HG02852 (cell line): ENCODE data around the gene CACNA2D2.

Experiments
- ATAC-seq: cut with Tn5 transposase; IDR thresholded peaks from one replicate; pipeline ENCODE4 v1.9.1; 2021; ENCODE audit warnings: mild to moderate bottlenecking, moderate library complexity; ENCODE audit not compliant: unreplicated experiment

The CACNA2D2 gene

DNA sequence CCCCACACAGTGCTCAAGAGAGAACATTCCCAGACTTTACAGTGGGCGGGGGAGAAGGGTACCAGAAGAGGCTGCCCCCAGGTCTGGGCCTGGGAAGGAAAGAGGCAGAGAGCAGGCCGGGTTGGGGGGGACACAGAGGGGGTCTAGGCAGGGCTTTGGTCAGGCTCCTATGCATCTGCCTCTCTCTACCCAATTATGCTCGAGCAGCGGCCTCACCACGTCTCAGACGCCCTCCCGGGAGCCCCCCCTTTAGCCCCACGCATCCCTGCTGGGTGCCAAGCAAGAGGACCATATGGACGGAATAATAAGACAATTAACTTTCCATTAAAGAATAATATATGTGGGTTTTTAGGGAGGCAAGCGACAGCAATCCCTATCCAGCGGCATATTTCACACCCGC is 32.8 kb downstream of the CACNA2D2 start:
- ATAC-seq = no peak

DNA sequence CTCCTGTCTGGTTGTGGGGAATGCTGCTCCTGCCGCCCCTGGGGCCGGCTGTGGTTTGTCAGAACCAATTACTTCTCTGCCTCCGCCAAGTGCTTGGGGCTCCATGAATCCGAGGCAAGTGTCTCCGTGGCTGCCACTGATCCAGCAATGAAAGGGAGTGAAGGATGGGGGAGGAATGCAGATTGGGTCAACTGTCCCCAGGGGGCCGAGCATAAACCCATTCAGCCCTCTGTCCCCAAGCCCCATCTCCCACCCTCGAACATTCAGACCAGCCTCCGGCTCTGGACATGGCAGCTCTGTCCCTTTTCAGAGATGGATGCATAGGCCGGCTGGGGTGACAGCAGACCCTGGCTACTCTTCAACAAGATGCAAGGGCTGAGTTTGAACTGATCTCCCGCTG is 35.5 kb downstream of the CACNA2D2 start:
- ATAC-seq = no peak

DNA sequence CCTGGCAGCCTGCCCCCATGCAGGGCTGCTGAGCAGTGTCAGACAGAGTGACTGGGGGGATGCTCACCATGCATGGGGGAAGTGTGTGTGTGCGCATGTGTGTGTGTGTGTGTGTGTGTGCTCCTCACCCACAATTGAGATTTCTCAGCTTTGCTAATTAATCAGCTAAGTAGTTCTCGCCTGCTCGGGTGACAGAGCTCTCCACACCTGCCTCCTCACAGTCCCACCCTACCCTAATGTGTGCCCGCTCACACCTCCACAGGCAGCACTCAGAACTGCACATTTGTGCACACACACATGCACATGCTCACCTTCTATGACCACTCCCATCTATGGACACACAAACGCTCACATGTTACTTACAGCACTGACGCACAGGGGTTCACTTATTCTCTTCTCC is 37.3 kb downstream of the CACNA2D2 start:
- no peak for ATAC-seq

DNA sequence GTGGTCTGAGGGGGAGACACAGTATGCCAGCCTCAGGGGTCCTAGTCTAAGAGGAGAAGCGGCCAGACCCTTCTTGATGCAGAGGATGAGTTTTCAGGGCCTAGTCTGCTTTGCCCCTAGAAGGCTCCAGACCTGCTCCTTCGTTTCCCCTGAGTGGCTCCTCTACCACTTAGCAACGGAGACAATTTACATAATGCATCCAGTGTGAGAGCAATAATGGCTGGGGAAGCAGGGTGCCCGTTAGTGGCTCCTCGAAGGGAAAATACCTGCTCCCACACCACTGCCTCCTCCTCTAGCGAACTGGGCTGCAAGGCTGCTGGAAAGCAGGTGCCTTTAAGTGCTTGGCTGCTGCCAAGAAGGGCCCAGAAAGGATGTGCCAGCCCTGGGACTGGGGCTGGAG is 38.9 kb downstream of the CACNA2D2 start:
- ATAC-seq = no peak

DNA sequence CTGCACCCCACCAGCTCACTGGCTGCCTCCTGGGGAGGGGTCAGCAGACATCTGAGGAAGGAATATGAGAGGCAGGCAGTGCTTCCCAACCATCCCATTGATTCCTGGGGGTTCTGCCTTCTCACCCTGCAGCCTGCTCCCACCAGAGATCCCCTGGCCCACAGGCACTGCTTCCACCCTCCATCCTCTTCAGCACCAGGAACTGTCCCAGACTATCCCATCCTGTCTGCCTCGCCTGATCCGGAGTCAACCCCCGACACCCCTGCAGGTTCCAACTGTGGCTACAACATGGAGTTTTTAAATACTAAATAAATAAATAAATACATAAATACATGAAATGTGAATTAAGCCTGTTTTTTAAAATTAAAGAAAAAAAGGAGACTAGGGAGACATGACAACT is 43.6 kb downstream of the CACNA2D2 start:
- ATAC-seq = no peak

DNA sequence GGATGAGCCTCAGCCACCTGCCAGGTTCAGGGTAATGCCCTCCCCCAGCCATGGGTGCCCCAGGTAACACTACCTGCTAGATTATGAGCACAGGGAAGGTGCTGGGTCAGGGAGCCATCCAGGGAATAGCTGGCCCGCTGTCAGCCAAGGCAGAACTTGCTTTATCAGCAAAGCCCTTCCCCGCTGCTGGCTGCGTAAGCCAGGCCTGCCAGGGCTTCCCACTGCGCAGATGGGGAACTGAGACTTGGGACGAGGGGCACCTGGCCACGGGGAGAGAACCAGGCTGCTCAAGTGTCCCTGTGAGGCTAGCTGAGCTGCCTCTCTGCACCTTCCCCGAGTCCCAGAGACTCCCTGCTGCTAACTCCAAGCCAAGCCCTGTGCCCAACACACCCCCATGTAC is 45.4 kb downstream of the CACNA2D2 start:
- ATAC-seq = no peak

DNA sequence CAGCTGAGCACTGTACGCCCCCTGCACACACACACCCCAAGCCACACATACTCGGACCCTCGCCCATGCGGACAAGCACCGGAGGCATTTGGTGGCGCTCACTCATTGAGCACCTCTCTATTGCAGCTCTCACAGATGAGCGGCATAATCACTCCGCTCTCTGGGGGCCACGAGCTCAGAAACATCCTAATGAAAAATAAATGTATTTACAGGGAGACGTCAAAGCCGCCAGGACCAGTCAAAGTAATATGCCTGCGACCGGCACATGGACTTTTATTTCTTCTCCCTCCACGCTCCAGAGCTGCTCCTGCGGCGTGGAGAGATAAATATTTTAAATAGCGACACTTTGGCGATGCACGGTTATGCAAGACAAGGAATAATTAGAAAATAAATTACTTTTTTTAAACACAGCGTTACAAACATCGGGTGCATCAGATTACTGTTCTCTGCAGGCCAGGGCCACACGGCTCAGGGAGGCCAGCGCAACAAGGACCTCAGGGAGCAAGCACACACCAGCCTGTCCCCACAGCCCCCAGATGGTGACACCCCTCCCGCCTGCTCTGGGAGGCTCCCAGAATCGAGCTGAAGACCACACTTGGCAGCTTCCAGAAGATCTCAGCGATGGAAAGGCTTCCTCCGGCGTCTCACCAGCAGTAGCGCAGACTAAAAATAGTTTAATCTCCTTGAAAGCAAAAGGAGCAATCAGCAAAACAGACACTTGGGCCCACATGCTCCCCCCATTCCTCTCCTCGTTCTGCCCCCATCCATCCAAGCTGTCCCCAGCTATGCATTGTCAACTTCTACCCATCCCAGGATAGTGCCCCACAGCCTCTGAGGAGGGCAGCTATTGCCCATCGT is 48.0 kb downstream of the CACNA2D2 start:
- no peak for ATAC-seq

DNA sequence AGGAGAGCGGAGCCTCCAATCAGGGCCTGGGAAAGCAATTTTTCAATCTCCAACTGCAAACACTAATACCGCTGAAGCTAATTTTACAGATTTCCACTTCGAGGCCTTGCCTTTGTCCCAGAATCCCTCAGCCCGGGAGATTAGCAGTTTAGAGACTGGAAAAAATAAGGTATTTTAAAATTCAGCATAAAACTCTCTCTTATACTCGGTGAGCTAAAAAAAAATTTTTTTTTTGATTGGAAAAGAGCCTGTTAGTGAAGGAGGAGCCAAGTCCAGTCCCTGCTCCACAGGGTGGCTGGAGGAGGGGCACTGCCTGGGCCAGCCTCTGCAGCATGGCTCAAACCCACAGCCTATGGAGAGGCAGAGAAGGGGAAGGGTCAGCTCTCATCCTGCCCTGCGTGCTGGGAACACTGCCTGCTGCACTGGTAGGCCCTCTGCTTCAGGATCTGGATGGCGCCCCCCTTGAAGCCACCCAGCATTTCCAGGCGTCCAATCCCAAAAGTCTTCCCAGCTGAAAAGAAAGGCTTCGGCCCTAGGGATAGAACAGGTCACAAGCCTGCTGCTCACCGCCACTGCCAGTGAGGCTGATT is 48.9 kb downstream of the CACNA2D2 start:
- ATAC-seq = no peak

DNA sequence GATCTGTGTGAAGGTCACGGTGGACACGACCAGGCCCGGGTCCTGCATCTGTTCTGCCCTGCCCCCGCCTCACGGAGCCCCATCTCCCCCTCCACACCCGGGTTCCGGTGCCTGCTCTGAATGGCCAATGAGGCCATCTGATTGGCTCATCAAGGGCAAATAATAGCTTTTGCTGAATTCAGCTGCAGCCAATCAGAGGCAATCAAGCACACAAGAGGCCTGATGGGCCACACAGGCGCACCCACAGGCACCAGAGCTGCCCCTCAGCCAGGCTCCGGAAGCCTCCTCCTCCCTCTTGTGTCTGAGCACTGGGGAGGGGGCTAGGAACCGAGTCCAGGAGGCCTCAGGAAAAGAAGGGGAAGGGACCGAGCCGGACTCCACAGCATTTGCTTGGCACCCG is 49.5 kb downstream of the CACNA2D2 start:
- ATAC-seq = no peak

DNA sequence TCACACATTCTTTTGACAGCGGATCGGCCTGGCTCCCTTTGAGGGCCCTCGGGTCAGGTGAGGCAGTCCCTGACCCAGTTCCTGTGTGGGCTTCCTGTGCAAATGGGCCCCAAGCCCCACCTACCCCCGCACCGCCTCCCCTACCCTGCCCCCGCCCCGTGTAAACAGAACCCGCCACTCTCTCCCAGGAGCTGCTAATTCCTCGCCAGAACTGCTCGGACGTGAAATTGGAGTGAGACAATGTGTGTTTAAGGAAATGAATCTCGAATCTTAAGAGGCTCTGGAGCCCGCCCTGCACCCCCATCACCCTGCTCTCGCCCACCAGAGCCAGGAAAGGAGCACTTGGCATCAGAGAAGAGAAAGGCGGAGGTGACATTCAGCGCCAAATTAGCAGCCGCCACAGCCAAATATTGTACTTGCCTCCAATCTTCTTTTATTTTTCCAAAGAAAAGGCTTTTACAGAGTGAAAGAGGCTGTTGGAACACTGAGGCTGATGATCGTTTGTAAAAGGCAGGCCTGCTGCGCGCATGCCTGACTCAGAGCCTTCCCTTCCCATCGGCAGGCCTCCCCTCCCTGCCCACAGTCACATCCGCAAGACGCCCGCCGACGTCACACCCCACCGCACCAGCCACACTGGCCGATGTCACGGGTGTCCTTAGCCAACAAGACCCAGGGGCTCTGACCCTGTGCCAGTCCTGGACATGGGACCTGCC is 53.1 kb downstream of the CACNA2D2 start:
- no peak for ATAC-seq

DNA sequence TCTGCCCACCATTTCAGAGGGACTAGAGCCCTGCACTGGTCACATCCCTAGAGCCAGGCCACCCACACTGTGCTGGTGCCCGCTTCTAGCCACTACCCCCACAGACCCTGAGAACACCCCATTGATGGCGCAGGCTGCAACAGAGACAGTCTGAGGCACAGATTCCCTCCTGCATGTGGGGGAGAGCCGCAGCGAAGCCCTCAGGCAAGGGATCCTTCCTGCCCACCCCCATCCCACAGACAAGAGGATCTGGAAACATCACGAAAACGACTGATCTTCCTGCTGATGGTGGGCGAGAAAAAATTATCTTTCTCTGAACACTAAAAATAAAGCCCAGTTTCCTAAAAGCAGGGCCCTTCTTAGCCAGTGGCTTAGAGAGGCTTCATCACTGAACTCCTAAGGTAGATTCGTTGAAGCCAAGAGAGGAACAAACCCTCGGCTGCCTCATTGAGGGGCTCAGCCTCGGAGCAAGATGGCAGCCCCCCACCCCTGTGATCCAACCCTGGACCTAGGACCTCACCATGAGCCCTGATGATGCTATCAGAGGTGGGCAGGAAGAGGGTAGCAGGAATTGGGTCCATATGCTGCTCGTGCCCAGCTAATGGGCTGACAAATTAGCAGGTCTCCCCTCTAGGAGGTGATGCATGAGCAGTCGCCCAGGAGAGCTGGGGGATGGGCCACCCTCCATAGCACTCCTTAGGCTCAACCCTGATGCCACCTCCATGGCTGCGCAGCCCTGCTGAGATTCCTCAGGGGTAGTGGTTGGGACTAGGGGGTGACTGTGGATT is 54.5 kb downstream of the CACNA2D2 start:
- ATAC-seq = no peak

DNA sequence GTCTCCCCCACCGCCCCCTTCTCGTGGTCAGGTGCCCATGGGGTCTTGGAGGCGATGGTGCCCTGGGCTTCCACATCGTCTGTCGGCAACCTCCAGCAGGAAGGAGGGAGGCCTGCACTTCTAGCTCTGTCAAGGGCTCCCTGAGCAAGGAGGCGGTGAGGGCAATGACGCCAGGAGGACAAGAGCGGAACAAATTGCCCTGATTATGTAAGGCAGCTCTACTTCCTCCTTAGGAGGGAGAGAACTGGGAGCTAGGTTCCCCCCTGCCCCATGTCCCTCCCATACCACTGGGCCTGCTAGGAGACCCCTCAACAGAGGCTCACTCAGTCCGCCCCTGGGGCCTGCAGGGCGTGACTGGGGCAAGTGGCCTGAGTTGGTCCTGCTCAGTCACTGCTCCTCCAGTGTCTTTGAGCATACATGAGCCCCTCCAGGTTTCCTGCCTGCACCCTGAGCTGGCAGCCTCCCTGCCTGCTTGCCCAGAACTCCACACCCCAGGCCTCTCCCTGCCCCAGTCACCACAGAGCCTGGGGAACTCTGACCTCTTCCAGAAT is 56.1 kb downstream of the CACNA2D2 start:
- no peak for ATAC-seq

DNA sequence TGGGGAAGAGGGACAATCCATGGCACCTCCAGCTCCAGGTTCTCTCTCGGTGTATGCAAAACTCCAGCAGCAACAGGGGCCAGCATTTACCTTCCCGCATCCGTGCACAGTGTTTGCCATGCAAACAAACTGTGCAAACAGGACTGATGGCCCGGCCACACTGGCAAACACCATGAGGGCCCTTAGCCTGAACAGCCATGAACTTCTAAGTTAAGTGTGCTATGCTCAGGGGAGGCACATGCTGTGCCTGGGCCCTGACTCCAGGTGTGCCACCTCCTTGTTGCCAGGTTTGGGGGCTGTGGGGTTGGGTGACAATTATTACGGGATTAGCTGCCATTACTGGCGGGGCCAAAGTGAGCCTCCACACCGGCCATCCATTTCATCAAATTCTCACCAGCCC is 57.5 kb downstream of the CACNA2D2 start:
- ATAC-seq = no peak

DNA sequence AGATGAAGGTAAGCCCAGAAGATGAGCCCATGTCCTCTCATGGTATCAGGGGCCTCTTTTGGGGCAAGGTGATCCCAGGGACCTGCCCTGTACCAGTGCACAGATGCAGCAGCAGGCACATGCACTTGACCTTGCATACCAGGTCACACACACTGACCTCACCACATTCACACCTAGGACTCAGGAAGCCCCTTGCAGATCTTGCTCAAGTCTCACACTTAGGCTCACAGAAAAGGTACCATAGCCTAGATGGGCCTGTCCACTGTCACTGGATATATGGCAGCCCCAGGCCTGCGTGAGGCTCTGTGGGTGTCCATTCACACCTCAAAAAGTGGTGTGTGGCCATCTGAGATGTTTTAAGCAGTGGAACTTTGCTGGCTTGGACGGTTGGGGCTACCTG is 58.7 kb downstream of the CACNA2D2 start:
- ATAC-seq = no peak

DNA sequence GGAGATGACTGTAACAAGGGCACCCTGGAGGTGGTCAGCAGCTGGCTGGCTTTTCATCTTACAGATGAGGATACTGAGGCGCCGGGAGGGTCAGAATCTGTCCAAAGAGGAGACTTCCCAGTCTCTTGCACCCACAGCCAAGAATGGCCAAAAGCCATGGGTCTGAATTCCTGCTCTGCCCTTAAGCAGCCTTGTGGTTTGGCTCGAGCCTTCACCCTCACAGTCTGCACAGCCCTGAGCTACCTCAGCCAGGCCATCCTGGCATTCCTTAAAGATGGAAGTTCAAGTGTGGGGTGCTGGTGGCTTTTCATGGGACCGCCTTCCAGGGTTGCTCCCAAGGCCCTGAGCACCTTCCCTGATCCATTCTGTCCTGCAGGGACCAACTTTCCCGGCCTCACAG is 59.2 kb downstream of the CACNA2D2 start:
- ATAC-seq = no peak

DNA sequence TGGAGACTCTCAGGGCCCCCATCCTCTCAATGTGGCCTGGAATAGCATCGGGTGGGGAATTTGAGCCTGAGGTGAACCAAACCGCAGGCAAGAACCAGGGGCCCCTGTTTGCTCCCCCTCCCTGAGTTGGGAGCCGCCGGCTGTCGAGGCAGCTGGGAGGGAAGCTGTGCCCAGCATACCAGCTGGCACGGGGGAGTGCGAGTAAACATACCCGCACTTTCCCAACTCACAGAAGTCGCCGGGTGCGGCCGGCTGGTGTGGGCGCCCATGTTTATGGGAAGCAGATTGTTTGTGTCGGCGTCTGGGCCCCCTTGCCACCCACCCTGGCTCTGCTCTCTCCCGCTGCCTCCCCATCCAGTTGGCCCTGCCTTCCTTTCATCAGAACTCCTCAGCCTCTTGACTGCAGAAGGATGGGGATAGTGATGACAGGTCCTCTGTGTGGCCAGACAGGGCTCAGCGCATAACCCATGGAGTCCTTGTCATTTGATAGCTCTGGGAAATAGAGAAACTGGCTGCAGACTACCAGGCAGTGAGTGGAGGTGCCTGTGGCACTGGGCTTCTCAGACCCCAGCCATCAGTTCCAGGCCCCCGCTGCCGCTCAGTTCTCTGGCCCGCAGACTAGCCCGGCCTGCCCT is 60.4 kb downstream of the CACNA2D2 start:
- ATAC-seq = no peak

DNA sequence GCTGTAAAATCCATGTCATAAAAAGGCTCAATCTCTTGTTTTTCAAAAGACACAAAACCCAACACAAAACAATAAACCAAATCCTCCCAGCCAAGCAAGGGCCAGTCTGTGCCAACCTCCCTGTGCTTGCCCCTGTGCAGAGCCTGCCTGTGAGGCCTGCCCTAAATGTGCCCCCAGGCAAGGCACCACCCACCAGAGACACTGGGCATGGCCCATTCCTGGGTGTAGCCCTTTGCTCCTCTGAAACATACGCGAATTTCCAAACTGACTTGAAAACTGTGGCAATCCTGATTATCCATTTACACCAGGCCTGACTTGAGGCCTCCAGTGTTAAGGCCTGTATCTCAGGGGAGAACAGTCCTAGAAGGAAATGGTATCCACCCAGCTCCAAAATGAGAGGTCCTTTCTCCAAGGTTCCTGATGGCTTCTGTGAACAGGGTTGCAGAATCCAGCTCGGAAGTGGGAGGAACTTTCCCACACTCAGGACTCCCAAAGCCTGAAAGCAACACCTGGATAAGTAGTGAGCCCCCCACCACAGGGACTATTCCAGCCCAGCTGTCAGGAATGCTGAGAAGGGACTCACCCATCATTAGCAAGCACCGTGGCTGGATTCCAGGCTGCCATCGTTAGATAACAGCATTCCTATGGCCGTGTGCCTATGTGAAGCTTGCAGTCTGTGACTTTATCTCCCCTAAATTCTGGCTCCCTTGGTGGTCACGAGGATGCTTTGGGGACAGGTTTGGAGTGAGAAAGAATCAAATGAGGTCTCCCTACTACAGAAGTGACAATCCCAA is 61.8 kb downstream of the CACNA2D2 start:
- no peak for ATAC-seq

DNA sequence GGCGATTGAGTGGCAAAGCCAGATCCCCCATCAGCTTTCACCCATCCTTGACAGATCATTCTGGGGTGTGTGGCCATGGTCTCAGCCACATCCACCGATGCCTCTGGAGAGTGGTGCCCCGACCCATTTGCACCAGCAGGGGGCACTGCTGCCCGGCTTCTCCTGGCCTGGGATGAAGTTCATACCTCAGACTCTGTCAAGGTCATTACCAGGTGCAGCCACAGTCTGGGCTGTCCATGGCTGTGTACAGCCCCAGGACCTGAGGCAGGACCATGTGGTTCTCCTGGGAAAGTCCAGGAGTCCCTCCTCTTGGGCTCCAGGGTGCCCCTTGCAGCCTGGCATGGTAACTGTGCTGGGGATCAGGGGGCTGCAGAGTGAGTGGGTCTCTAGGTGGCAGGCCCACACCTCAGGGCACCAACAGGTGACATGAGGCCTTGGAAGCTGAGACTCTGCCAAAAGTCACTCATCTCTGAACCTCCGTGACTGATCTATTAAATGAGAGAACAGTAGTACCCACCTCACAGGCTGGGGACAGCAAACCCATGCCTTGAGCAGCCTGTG is 67.2 kb downstream of the CACNA2D2 start:
- no peak for ATAC-seq

DNA sequence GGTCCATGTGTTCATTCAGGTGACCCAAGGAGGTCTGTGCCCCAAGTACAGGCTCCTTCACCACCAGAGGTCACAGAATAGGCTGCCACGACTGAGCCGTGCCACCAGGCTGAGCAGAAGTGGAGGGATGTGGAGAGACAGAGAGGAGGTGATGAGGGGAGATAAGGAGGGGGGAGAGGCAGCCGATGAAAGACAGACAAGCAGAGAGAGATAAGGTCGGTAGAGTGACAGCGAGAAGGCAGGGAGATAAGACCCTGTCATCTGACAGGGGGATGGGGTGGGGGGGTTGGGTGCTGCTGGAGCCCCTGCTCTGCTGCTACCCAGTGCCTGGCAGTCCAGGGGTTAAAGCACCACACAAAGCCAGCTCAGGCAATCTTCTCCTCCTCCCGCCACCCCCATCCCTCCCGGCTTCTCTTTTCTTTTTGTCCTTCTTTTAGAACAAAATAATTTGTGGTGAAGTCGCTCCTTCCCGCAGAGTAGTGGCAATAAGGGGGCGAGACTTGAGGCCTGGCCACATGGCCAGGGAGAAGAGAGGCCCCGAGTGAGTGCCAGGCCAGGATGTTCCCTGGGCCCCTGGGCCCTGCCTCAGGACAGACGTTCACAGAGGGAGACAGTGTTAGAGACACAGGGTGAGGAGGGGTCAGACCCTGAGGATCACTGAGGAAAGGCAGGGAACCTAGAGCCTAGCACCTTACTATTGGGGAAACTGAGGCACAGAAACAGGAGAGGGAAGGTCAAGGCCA is 67.9 kb downstream of the CACNA2D2 start:
- no peak for ATAC-seq
